Activated CD4-positive, alpha-beta T cell treated with anti-CD3 and anti-CD28 coated beads for 48 hours (primary cell): ENCODE results near the gene LMLN.
"Not testable (repeated sequence)": the region's sequence is repeated elsewhere in the genome, so short reads cannot be mapped to it uniquely, and the experiment has no call there.

Experiments used
- DNase-seq: peaks from one replicate; pipeline ENCODE4 v3.0.0-alpha.2; 2020

Gene LMLN

GRCh38 chr3:198027045-198027798 is 67.2 kb downstream of the LMLN start:
- no peak for DNase-seq

- DNase-seq = no peak
Observed at GRCh38 chr3:198027799-198028390, 67.9 kb downstream of the LMLN start.

- no peak for DNase-seq
Observed at GRCh38 chr3:198028718-198029117, 68.7 kb downstream of the LMLN start.

- no peak for DNase-seq
Observed at GRCh38 chr3:198030125-198030524, 70.1 kb downstream of the LMLN start.

GRCh38 chr3:198030726-198031125 is 70.7 kb downstream of the LMLN start:
- DNase-seq = no peak

GRCh38 chr3:198032039-198032936 is 72.3 kb downstream of the LMLN start:
- no peak for DNase-seq

- no peak for DNase-seq
Observed at GRCh38 chr3:198043119-198043518, 83.1 kb downstream of the LMLN start.

- DNase-seq = no peak
Observed at GRCh38 chr3:198046120-198046857, 86.3 kb downstream of the LMLN start.

- DNase-seq = no peak
Observed at GRCh38 chr3:198048445-198048844, 88.4 kb downstream of the LMLN start.

- DNase-seq = no peak
Observed at GRCh38 chr3:198051836-198052235, 91.8 kb downstream of the LMLN start.

- DNase-seq = not testable (repeated sequence)
Observed at GRCh38 chr3:198053462-198053861, 93.4 kb downstream of the LMLN start.

GRCh38 chr3:198061119-198062067 is 101.4 kb downstream of the LMLN start:
- no peak for DNase-seq

- no peak for DNase-seq
Observed at GRCh38 chr3:198062068-198062465, 102.0 kb downstream of the LMLN start.

GRCh38 chr3:198064420-198064819 is 104.4 kb downstream of the LMLN start:
- no peak for DNase-seq

GRCh38 chr3:198065897-198066296 is 105.9 kb downstream of the LMLN start:
- DNase-seq = no peak

GRCh38 chr3:198067416-198067815 is 107.4 kb downstream of the LMLN start:
- no peak for DNase-seq

GRCh38 chr3:198070871-198071270 is 110.9 kb downstream of the LMLN start:
- no peak for DNase-seq

- peak; percentile 64 for DNase-seq
Observed at GRCh38 chr3:198071602-198072287, 111.7 kb downstream of the LMLN start.

GRCh38 chr3:198076722-198077308 is 116.8 kb downstream of the LMLN start:
- no peak for DNase-seq

GRCh38 chr3:198079771-198080520 is 119.9 kb downstream of the LMLN start:
- DNase-seq = peak; percentile 66
